Naive thymus-derived CD4-positive, alpha-beta T cell (primary cell): ENCODE data around the gene TTC7B. TPM values are rescaled to one million over a fixed set of nuclear protein-coding genes. Genes with fewer than 3 reads are reported as not detected.

ENCODE experiments used
- ATAC-seq: fragments of 150-1000 bp; cut with Tn5 transposase; 2 replicates; pipeline ENCODE4 v1.10.0; 2021; ENCODE audit warnings: mild to moderate bottlenecking, moderate library complexity
- CTCF ChIA-PET: fragments of 350-600 bp; sonication (Branson Sonifier 250); formaldehyde crosslinking; loops from one replicate; lab custom pipeline; 2021; ENCODE audit warnings: antibody characterized with exemption; lab: Charles Lee
- POLR2A ChIA-PET: fragments of 350-600 bp; sonication (Branson Sonifier 250); formaldehyde crosslinking; loops from one replicate; lab custom pipeline; 2021; ENCODE audit warnings: antibody characterized with exemption, inconsistent platforms; lab: Charles Lee
- DNase-seq, 9 donors: peaks; one replicate each; pipeline versions ENCODE4 v3.0.0 to v3.0.0-alpha.2; 2020 to 2022; ENCODE audit warnings: mixed read lengths in 1 of 9
- H3K27ac ChIP-seq: one replicate; pipeline ENCODE4 v1.7.0; 2013; ENCODE audit warnings: mild to moderate bottlenecking, low read depth, low read length, moderate library complexity
- H3K27me3 ChIP-seq, 2 donors: one replicate each; pipeline ENCODE4 v1.7.0; 2013; ENCODE audit warnings: low read length in 2 of 2, mild to moderate bottlenecking in 2 of 2, moderate library complexity in 2 of 2; ENCODE audit not compliant: control insufficient read depth in 2 of 2, insufficient read depth in 2 of 2
- H3K36me3 ChIP-seq, 3 experiments: 1 replicate in 2 of 3; 2 replicates in 1 of 3; pipeline ENCODE4 v1.7.0; 2013; ENCODE audit warnings: low read length in 3 of 3, mild to moderate bottlenecking in 3 of 3, moderate library complexity in 1 of 3; ENCODE audit not compliant: insufficient read depth in 3 of 3, control insufficient read depth in 2 of 3
- H3K4me1 ChIP-seq, 2 donors: one replicate each; pipeline ENCODE4 v1.7.0; 2013; ENCODE audit warnings: low read length in 2 of 2, mild to moderate bottlenecking in 2 of 2, moderate library complexity in 1 of 2; ENCODE audit not compliant: control insufficient read depth in 2 of 2, insufficient read depth in 2 of 2
- H3K4me3 ChIP-seq: 2 replicates; pipeline ENCODE4 v1.7.0; 2013; ENCODE audit warnings: mild to moderate bottlenecking, low read length
- H3K9me3 ChIP-seq, 3 experiments: 1 replicate in 2 of 3; 2 replicates in 1 of 3; pipeline ENCODE4 v1.7.0; 2013; ENCODE audit warnings: low read length in 3 of 3; ENCODE audit not compliant: control insufficient read depth in 2 of 3
- H3K27ac Mint-ChIP-seq, 9 donors: one replicate each; pipeline ENCODE4 v1.8.0; 2020 to 2022; ENCODE audit warnings: mixed read lengths in 9 of 9, mild to moderate bottlenecking in 8 of 9, moderate library complexity in 5 of 9, inconsistent platforms in 2 of 9
- H3K27me3 Mint-ChIP-seq, 5 donors: one replicate each; pipeline ENCODE4 v1.8.0; 2021 to 2022; ENCODE audit warnings: mixed read lengths in 5 of 5, mild to moderate bottlenecking in 1 of 5
- H3K36me3 Mint-ChIP-seq, 5 donors: one replicate each; pipeline ENCODE4 v1.8.0; 2020 to 2022; ENCODE audit warnings: mixed read lengths in 5 of 5, mild to moderate bottlenecking in 3 of 5, inconsistent platforms in 1 of 5
- H3K4me1 Mint-ChIP-seq, 7 donors: one replicate each; pipeline ENCODE4 v1.8.0; 2020 to 2022; ENCODE audit warnings: mixed read lengths in 7 of 7, mild to moderate bottlenecking in 3 of 7, inconsistent platforms in 1 of 7
- H3K4me3 Mint-ChIP-seq, 10 donors: one replicate each; pipeline ENCODE4 v1.8.0; 2020 to 2022; ENCODE audit warnings: mild to moderate bottlenecking in 10 of 10, mixed read lengths in 10 of 10, moderate library complexity in 6 of 10, inconsistent platforms in 2 of 10
- H3K9me3 Mint-ChIP-seq, 11 donors: one replicate each; pipeline ENCODE4 v1.8.0; 2020 to 2022; ENCODE audit warnings: mixed read lengths in 11 of 11, mild to moderate bottlenecking in 4 of 11, inconsistent platforms in 1 of 11, moderate library complexity in 1 of 11
- intact Hi-C, 2 donors: fragments of 100-400 bp; cut with micrococcal nuclease; formaldehyde crosslinking; loops; one replicate each; pipeline ENCODE4 v1.15.1; 2023
- polyA plus RNA-seq, 2 donors: library from polyadenylated mRNA; unstranded; fragments of 300-500 nt; fragmentation: Illumina TruSeq; gene quantifications; one replicate each; pipeline ENCODE4 v1.2.3, GENCODE V29; 2021
- total RNA-seq, 6 experiments: library from RNA in 5 of 6; stranded (reverse) in 5 of 6; gene quantifications; 1 replicate in 5 of 6; 2 replicates in 1 of 6; pipeline ENCODE4 v1.2.3 and lab custom pipeline; 2021 to 2026

Gene TTC7B
- total and polyA plus RNA-seq, 7 experiments from 2014 or later: 0.08 to 9.5 (median 3.4) TPM; not detected in 2

DNA sequence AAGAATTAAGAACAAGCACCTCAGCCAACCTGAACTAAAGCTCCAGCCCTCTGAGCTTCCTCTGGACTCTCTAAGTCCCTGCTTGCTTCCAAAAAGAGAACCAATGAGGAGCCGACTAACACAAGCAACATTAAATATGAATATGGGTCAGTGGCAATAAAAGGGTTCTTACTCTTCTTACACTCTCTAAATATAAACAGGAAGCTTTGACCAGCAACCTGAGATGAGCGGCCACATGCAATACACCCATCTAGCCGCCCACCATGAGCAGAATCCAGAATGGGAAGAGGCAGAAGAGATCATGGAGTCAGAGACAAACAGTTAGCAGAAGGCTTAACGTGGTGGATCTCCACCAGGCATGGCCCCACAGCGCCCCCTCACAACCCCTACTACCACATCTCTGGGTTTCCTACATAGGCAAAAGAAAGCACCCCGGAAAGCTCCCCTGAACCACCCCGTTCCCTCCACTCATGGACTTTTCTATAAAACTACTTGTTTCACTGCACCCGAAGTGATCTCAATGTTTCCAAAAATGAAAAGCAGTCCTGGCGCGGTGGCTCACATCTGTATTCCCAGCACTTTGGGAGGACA lies 59.4 kb downstream of the TTC7B start:
- Histone ChIP-seq H3K36me3 (no peaks in the 10 kb centered on the region), H3K4me1 (peaks cover 7 to 21% of the 10 kb centered on the region in 2 donors), H3K9me3 (no peaks in the 10 kb centered on the region), H3K4me3 (no peak overlapping the region), H3K27me3 (no peaks in the 10 kb centered on the region), H3K27ac (no peak overlapping the region)
- Mint-ChIP-seq H3K4me1 (peaks cover 12 to 29% (median 23%) of the 10 kb centered on the region in 7 donors), H3K9me3 (peaks cover 0 to 3% (median 0%) of the 10 kb centered on the region in 11 donors), H3K4me3 (peak overlapping the region; percentile 35 to 92 (median 86)), H3K27me3 (peaks cover 0 to 25% (median 0%) of the 10 kb centered on the region in 5 donors), H3K27ac (peak overlapping the region in 7 of 9 donors; percentile 76 to 95 (median 83)), H3K36me3 (peaks cover 0 to 4% (median 0%) of the 10 kb centered on the region in 5 donors)
- no peak for DNase-seq
- POLR2A ChIA-PET: interaction anchor here (3.2 to 4.8 kb wide), 2 partner anchors 360 to 373 kb away, joined by 14 to 58 read pairs; partner anchors contain the start of gene CALM1
- CTCF ChIA-PET: interaction anchor here (0.7 to 3.3 kb wide), 2 partner anchors 388 to 468 kb away, joined by 6 to 22 read pairs; no protein-coding TSS in a partner anchor
- ATAC-seq: no peak
- intact Hi-C loops: loop anchor here (5.0 kb wide), 4 partner anchors 305 to 500 kb away; partner anchors contain the start of genes PSMC1 (in 1 of the 2) and RPS6KA5 (in 1 of the 2)

DNA sequence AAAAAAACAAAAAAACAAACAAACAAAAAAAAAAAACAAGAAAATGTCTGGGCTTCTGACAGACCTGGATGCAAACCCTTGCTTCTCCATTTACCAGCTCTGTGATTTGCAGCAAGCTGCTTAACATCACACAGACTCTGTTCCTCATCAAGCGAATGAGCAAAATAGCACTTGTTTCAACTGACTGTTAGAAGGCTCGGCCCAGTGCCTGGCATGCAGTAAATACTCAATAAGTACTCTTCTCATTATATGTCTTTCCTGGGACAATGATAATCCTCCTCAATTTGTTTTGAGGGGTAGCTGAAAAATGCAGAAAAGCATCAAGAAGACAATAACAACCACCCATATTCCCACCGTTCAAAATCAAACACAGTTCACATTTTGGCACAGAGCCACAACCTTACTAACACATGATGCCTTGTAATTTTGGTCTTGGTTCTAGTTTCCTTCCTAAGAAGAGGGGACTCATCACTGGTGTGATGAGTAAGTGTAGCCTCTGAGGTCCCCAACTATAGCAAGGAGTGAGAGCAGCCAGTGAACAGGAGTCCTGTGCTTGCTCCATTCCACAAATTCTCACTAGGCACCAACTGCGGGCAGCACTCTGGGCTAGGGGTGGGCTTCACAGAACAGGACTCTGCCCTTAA lies 60.4 kb downstream of the TTC7B start:
- H3K36me3 Mint-ChIP-seq: no peaks in the 10 kb centered on the region
- no peak for DNase-seq
- peak overlapping the region in 1 of 9 donors; percentile 73 for H3K27ac Mint-ChIP-seq
- Histone ChIP-seq H3K4me1 (peaks cover 7 to 21% of the 10 kb centered on the region in 2 donors), H3K27ac (no peak overlapping the region), H3K9me3 (no peaks in the 10 kb centered on the region), H3K4me3 (no peak overlapping the region), H3K27me3 (no peaks in the 10 kb centered on the region), H3K36me3 (no peaks in the 10 kb centered on the region)
- H3K27me3 Mint-ChIP-seq: peaks cover 0 to 28% (median 0%) of the 10 kb centered on the region in 5 donors
- intact Hi-C loops: loop anchor here (5.0 kb wide), 4 partner anchors 307 to 498 kb away; partner anchors contain the start of genes PSMC1 (in 1 of the 2) and RPS6KA5 (in 1 of the 2)
- no peak overlapping the region for H3K4me3 Mint-ChIP-seq
- H3K9me3 Mint-ChIP-seq: peaks cover 0 to 2% (median 0%) of the 10 kb centered on the region in 11 donors
- POLR2A ChIA-PET: interaction anchor here (0.6 kb wide), 1 partner anchor 359 kb away, joined by 6 read pairs; the partner anchor contains the start of gene CALM1
- no peak for ATAC-seq
- H3K4me1 Mint-ChIP-seq: peaks cover 10 to 29% (median 23%) of the 10 kb centered on the region in 7 donors
- CTCF ChIA-PET: interaction anchor here (0.7 kb wide), 2 partner anchors 466 to 1305 kb away, joined by 4 to 6 read pairs; no protein-coding TSS in a partner anchor

DNA sequence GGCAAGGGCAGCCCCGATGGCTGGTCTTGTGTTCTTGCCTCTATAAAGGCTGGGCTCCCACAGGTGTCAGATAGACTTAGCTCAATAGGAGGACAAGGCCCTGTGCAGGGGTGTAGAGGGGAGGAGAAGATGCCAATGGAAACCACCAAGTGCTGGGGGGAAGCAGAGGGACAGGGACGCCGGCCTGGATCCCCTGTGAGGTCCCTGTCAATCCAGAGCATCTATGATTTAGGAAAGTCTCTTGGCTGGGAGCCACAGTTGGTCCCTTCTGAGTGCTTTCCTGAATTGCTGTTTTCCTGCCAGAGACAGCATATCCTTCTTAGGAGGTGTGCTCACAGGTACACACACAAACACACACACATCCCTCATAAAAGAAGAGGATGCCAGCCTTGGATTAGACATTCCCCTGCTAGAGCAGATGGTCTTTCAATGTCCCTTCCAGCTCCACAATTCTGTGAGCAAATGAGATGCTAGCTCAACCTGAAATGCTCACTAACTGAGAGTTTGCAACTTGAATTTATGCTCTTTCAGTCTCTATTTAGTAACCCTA lies 62.7 kb downstream of the TTC7B start:
- Mint-ChIP-seq H3K27me3 (peaks cover 0 to 36% (median 4%) of the 10 kb centered on the region in 5 donors), H3K4me3 (no peak overlapping the region)

DNA sequence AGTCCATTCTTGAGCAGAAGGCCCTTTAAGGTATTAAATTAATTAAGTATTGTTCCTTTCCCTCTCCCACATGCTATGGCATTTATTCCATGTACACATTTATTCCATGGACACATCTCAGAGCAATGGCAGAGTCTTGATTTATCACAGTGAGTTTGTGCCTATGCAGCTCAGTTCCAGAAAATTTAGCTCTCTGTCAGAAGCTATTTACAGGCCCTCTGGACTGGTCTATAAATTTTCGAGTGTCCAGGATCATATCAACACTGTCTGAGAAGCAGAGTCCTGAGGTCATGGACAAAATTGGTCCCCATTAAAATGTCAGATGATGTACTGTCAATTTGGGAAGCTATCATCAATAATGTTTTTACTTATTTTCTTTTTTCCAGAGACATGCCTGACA lies 65.5 kb downstream of the TTC7B start:
- H3K4me3 ChIP-seq: no peak overlapping the region
- ChIA-PET CTCF (interaction anchor here (0.6 kb wide), 1 partner anchor 949 kb away, joined by 3 read pairs; no protein-coding TSS in a partner anchor), POLR2A (no interaction called here)
- Mint-ChIP-seq H3K36me3 (peaks cover 0 to 9% (median 5%) of the 10 kb centered on the region in 5 donors), H3K27me3 (peaks cover 0 to 34% (median 4%) of the 10 kb centered on the region in 5 donors), H3K4me3 (no peak overlapping the region), H3K4me1 (no peaks in the 10 kb centered on the region), H3K9me3 (peaks cover 0 to 27% (median 13%) of the 10 kb centered on the region in 11 donors), H3K27ac (no peak overlapping the region)
- H3K36me3 ChIP-seq: no peaks in the 10 kb centered on the region
- no peaks in the 10 kb centered on the region for H3K4me1 ChIP-seq
- intact Hi-C loops: no loop called here
- H3K27ac ChIP-seq: no peak overlapping the region
- ATAC-seq (no peak), DNase-seq (no peak)
- H3K9me3 ChIP-seq: peaks cover 0 to 3% (median 0%) of the 10 kb centered on the region in 3 experiments
- H3K27me3 ChIP-seq: no peaks in the 10 kb centered on the region

More for the DNA sequence above, 62.7 kb downstream of the TTC7B start:
- Histone ChIP-seq H3K36me3 (no peaks in the 10 kb centered on the region), H3K4me3 (no peak overlapping the region), H3K4me1 (peaks cover 5 to 7% of the 10 kb centered on the region in 2 donors), H3K27ac (no peak overlapping the region), H3K27me3 (no peaks in the 10 kb centered on the region), H3K9me3 (peaks cover 0 to 3% (median 0%) of the 10 kb centered on the region in 3 experiments)
- no peak overlapping the region for H3K27ac Mint-ChIP-seq
- no peak for DNase-seq
- ATAC-seq: no peak
- intact Hi-C loops: no loop called here
- H3K4me1 Mint-ChIP-seq: peaks cover 0 to 13% (median 9%) of the 10 kb centered on the region in 7 donors
- H3K36me3 Mint-ChIP-seq: peaks cover 0 to 9% (median 5%) of the 10 kb centered on the region in 5 donors
- H3K9me3 Mint-ChIP-seq: peaks cover 0 to 19% (median 10%) of the 10 kb centered on the region in 11 donors
- POLR2A ChIA-PET: no interaction called here
- CTCF ChIA-PET: no interaction called here

DNA sequence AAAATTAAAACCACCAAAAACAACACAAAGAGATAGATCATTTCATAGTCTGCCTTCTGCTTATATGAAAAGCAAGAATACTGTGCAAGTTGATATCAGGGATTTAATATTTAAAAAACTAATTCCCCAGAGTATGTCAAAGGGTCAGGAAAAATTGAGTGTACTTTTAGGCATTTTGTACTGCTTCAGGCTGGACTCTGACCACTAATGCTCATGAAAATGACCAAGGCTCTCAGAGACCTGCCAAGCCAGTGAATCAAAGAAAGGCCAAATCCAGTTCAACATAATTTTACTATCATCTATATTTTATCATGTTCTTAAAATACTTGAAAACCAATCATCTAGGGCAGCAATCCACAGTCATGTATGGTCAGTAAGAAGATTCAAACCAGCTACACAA lies 66.0 kb downstream of the TTC7B start:
- intact Hi-C loops: no loop called here

DNA sequence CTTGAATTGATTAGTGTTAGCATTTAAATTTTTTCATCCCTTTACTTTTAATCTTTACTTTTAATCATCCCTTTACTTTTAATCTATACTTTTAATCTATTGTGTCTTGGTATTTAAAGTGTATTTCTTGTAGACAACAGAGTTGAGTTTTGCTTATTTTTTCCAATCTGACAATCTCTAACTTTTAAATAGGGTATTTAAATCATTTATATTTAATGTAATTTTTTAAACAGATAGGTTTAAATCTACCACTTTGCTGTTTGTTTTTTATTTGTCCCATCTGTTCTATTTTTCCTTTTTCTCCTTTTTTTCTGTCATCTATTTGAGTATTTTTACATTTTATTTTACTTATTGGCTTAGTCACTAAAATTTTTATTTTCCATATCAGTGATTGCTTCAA lies 68.3 kb downstream of the TTC7B start:
- ATAC-seq: no peak
- Mint-ChIP-seq H3K27me3 (peaks cover 0 to 28% (median 4%) of the 10 kb centered on the region in 5 donors), H3K4me3 (no peak overlapping the region), H3K36me3 (peaks cover 0 to 9% (median 5%) of the 10 kb centered on the region in 5 donors), H3K4me1 (peaks cover 0 to 4% (median 0%) of the 10 kb centered on the region in 7 donors), H3K9me3 (peaks cover 0 to 27% (median 13%) of the 10 kb centered on the region in 11 donors), H3K27ac (no peak overlapping the region)
- Histone ChIP-seq H3K36me3 (no peaks in the 10 kb centered on the region), H3K4me1 (no peaks in the 10 kb centered on the region), H3K27ac (no peak overlapping the region), H3K9me3 (peaks cover 0 to 3% (median 0%) of the 10 kb centered on the region in 3 experiments), H3K4me3 (no peak overlapping the region), H3K27me3 (no peaks in the 10 kb centered on the region)
- ChIA-PET CTCF (no interaction called here), POLR2A (no interaction called here)
- intact Hi-C loops: no loop called here
- DNase-seq: no peak

More for the DNA sequence above, 66.0 kb downstream of the TTC7B start:
- Histone ChIP-seq H3K27ac (no peak overlapping the region), H3K27me3 (no peaks in the 10 kb centered on the region), H3K4me1 (no peaks in the 10 kb centered on the region), H3K4me3 (no peak overlapping the region), H3K36me3 (no peaks in the 10 kb centered on the region), H3K9me3 (peaks cover 0 to 3% (median 0%) of the 10 kb centered on the region in 3 experiments)
- Mint-ChIP-seq H3K4me3 (no peak overlapping the region), H3K27me3 (peaks cover 0 to 34% (median 4%) of the 10 kb centered on the region in 5 donors), H3K36me3 (peaks cover 0 to 9% (median 5%) of the 10 kb centered on the region in 5 donors), H3K4me1 (no peaks in the 10 kb centered on the region), H3K9me3 (peaks cover 0 to 27% (median 13%) of the 10 kb centered on the region in 11 donors), H3K27ac (no peak overlapping the region)
- DNase-seq: no peak
- ATAC-seq: no peak
- POLR2A ChIA-PET: no interaction called here
- CTCF ChIA-PET: no interaction called here
